ENCODE data around the gene OVCH1.

The OVCH1 gene

GRCh38 chr12:29530436-29530835 is 33.0 kb upstream of the OVCH1 start:
- Histone ChIP-seq H3K4me1 (ENCODE audit: control insufficient read depth, insufficient read depth, low read length) (no peaks in the 10 kb centered on the region), H3K27me3 (ENCODE audit: control insufficient read depth, insufficient read depth, low read length) (no peaks in the 10 kb centered on the region), H3K9ac (ENCODE audit: low read depth, low read length) (no peak overlapping the region), H3K27ac (ENCODE audit: low read depth, low read length) (no peak overlapping the region), H3K4me3 (ENCODE audit: low read depth, low read length) (no peak overlapping the region), H3K36me3 (ENCODE audit: control insufficient read depth, insufficient read depth, low read length) (no peaks in the 10 kb centered on the region), H3K9me3 (ENCODE audit: control insufficient read depth, insufficient read depth, low read length) (no peaks in the 10 kb centered on the region)

- Histone ChIP-seq H3K9me3 (ENCODE audit: control insufficient read depth, insufficient read depth, low read length) (no peaks in the 10 kb centered on the region), H3K27me3 (ENCODE audit: control insufficient read depth, insufficient read depth, low read length) (no peaks in the 10 kb centered on the region), H3K4me3 (ENCODE audit: low read depth, low read length) (no peak overlapping the region), H3K36me3 (ENCODE audit: control insufficient read depth, insufficient read depth, low read length) (no peaks in the 10 kb centered on the region), H3K4me1 (ENCODE audit: control insufficient read depth, insufficient read depth, low read length) (no peaks in the 10 kb centered on the region), H3K27ac (ENCODE audit: low read depth, low read length) (no peak overlapping the region), H3K9ac (ENCODE audit: low read depth, low read length) (no peak overlapping the region)
Measured at GRCh38 chr12:29528161-29528560, 30.7 kb upstream of the OVCH1 start.

GRCh38 chr12:29521951-29522350 is 24.5 kb upstream of the OVCH1 start:
- Histone ChIP-seq H3K4me1 (ENCODE audit: control insufficient read depth, insufficient read depth, low read length) (no peaks in the 10 kb centered on the region), H3K9me3 (ENCODE audit: control insufficient read depth, insufficient read depth, low read length) (no peaks in the 10 kb centered on the region), H3K27me3 (ENCODE audit: control insufficient read depth, insufficient read depth, low read length) (no peaks in the 10 kb centered on the region), H3K4me3 (ENCODE audit: low read depth, low read length) (no peak overlapping the region), H3K27ac (ENCODE audit: low read depth, low read length) (no peak overlapping the region), H3K9ac (ENCODE audit: low read depth, low read length) (no peak overlapping the region), H3K36me3 (ENCODE audit: control insufficient read depth, insufficient read depth, low read length) (peaks cover 3% of the 10 kb centered on the region; the same call in 1 of the 2 replicates)

GRCh38 chr12:29519585-29520182 is 22.2 kb upstream of the OVCH1 start:
- H3K9ac ChIP-seq (ENCODE audit: low read depth, low read length), result no peak overlapping the region
- no peak overlapping the region for H3K4me3 ChIP-seq (ENCODE audit: low read depth, low read length)
- H3K27me3 ChIP-seq (ENCODE audit: control insufficient read depth, insufficient read depth, low read length), result no peaks in the 10 kb centered on the region
- H3K36me3 ChIP-seq (ENCODE audit: control insufficient read depth, insufficient read depth, low read length), result peaks cover 6% of the 10 kb centered on the region; the same call in 1 of the 2 replicates
- H3K4me1 ChIP-seq (ENCODE audit: control insufficient read depth, insufficient read depth, low read length), result no peaks in the 10 kb centered on the region
- no peak overlapping the region for H3K27ac ChIP-seq (ENCODE audit: low read depth, low read length)
- H3K9me3 ChIP-seq (ENCODE audit: control insufficient read depth, insufficient read depth, low read length), result no peaks in the 10 kb centered on the region

GRCh38 chr12:29518407-29518806 is 20.9 kb upstream of the OVCH1 start:
- no peak overlapping the region for H3K4me3 ChIP-seq (ENCODE audit: low read depth, low read length)
- no peaks in the 10 kb centered on the region for H3K4me1 ChIP-seq (ENCODE audit: control insufficient read depth, insufficient read depth, low read length)
- H3K36me3 ChIP-seq (ENCODE audit: control insufficient read depth, insufficient read depth, low read length), result peaks cover 9% of the 10 kb centered on the region; the same call in 1 of the 2 replicates
- no peaks in the 10 kb centered on the region for H3K9me3 ChIP-seq (ENCODE audit: control insufficient read depth, insufficient read depth, low read length)
- no peak overlapping the region for H3K9ac ChIP-seq (ENCODE audit: low read depth, low read length)
- H3K27me3 ChIP-seq (ENCODE audit: control insufficient read depth, insufficient read depth, low read length), result no peaks in the 10 kb centered on the region
- no peak overlapping the region for H3K27ac ChIP-seq (ENCODE audit: low read depth, low read length)

- Histone ChIP-seq H3K36me3 (ENCODE audit: control insufficient read depth, insufficient read depth, low read length) (peaks cover 9% of the 10 kb centered on the region; the same call in 1 of the 2 replicates), H3K9ac (ENCODE audit: low read depth, low read length) (no peak overlapping the region), H3K27ac (ENCODE audit: low read depth, low read length) (no peak overlapping the region), H3K4me3 (ENCODE audit: low read depth, low read length) (no peak overlapping the region), H3K9me3 (ENCODE audit: control insufficient read depth, insufficient read depth, low read length) (no peaks in the 10 kb centered on the region), H3K27me3 (ENCODE audit: control insufficient read depth, insufficient read depth, low read length) (no peaks in the 10 kb centered on the region), H3K4me1 (ENCODE audit: control insufficient read depth, insufficient read depth, low read length) (no peaks in the 10 kb centered on the region)
Measured at GRCh38 chr12:29517264-29517663, 19.8 kb upstream of the OVCH1 start.

GRCh38 chr12:29516431-29516875 is 19.0 kb upstream of the OVCH1 start:
- Histone ChIP-seq H3K27ac (ENCODE audit: low read depth, low read length) (no peak overlapping the region), H3K27me3 (ENCODE audit: control insufficient read depth, insufficient read depth, low read length) (no peaks in the 10 kb centered on the region), H3K9me3 (ENCODE audit: control insufficient read depth, insufficient read depth, low read length) (no peaks in the 10 kb centered on the region), H3K9ac (ENCODE audit: low read depth, low read length) (no peak overlapping the region), H3K36me3 (ENCODE audit: control insufficient read depth, insufficient read depth, low read length) (peaks cover 9% of the 10 kb centered on the region; the same call in 1 of the 2 replicates), H3K4me3 (ENCODE audit: low read depth, low read length) (no peak overlapping the region), H3K4me1 (ENCODE audit: control insufficient read depth, insufficient read depth, low read length) (no peaks in the 10 kb centered on the region)

GRCh38 chr12:29510591-29511185 is 13.2 kb upstream of the OVCH1 start:
- H3K9me3 ChIP-seq (ENCODE audit: control insufficient read depth, insufficient read depth, low read length), result no peaks in the 10 kb centered on the region
- no peak overlapping the region for H3K9ac ChIP-seq (ENCODE audit: low read depth, low read length)
- H3K4me3 ChIP-seq (ENCODE audit: low read depth, low read length), result no peak overlapping the region
- H3K27ac ChIP-seq (ENCODE audit: low read depth, low read length), result no peak overlapping the region
- no peaks in the 10 kb centered on the region for H3K4me1 ChIP-seq (ENCODE audit: control insufficient read depth, insufficient read depth, low read length)
- H3K36me3 ChIP-seq (ENCODE audit: control insufficient read depth, insufficient read depth, low read length), result peaks cover 10% of the 10 kb centered on the region; the same call in 1 of the 2 replicates
- no peaks in the 10 kb centered on the region for H3K27me3 ChIP-seq (ENCODE audit: control insufficient read depth, insufficient read depth, low read length)

GRCh38 chr12:29509503-29509902 is 12.0 kb upstream of the OVCH1 start:
- Histone ChIP-seq H3K4me1 (ENCODE audit: control insufficient read depth, insufficient read depth, low read length) (peaks cover 5% of the 10 kb centered on the region; the same call in 1 of the 2 replicates), H3K9me3 (ENCODE audit: control insufficient read depth, insufficient read depth, low read length) (no peaks in the 10 kb centered on the region), H3K4me3 (ENCODE audit: low read depth, low read length) (no peak overlapping the region), H3K27me3 (ENCODE audit: control insufficient read depth, insufficient read depth, low read length) (no peaks in the 10 kb centered on the region), H3K36me3 (ENCODE audit: control insufficient read depth, insufficient read depth, low read length) (peaks cover 10% of the 10 kb centered on the region; the same call in 1 of the 2 replicates), H3K9ac (ENCODE audit: low read depth, low read length) (no peak overlapping the region), H3K27ac (ENCODE audit: low read depth, low read length) (no peak overlapping the region)

- H3K9ac ChIP-seq (ENCODE audit: low read depth, low read length), result no peak overlapping the region
- H3K27me3 ChIP-seq (ENCODE audit: control insufficient read depth, insufficient read depth, low read length), result no peaks in the 10 kb centered on the region
- H3K36me3 ChIP-seq (ENCODE audit: control insufficient read depth, insufficient read depth, low read length), result peaks cover 8% of the 10 kb centered on the region; the same call in 1 of the 2 replicates
- no peak overlapping the region for H3K27ac ChIP-seq (ENCODE audit: low read depth, low read length)
- H3K9me3 ChIP-seq (ENCODE audit: control insufficient read depth, insufficient read depth, low read length), result no peaks in the 10 kb centered on the region
- H3K4me3 ChIP-seq (ENCODE audit: low read depth, low read length), result no peak overlapping the region
- peaks cover 5% of the 10 kb centered on the region; the same call in 1 of the 2 replicates for H3K4me1 ChIP-seq (ENCODE audit: control insufficient read depth, insufficient read depth, low read length)
Measured at GRCh38 chr12:29508949-29509348, 11.5 kb upstream of the OVCH1 start.

GRCh38 chr12:29505122-29505521 is 7.6 kb upstream of the OVCH1 start:
- no peaks in the 10 kb centered on the region for H3K27me3 ChIP-seq (ENCODE audit: control insufficient read depth, insufficient read depth, low read length)
- no peak overlapping the region for H3K27ac ChIP-seq (ENCODE audit: low read depth, low read length)
- no peak overlapping the region for H3K9ac ChIP-seq (ENCODE audit: low read depth, low read length)
- no peak overlapping the region for H3K4me3 ChIP-seq (ENCODE audit: low read depth, low read length)
- H3K9me3 ChIP-seq (ENCODE audit: control insufficient read depth, insufficient read depth, low read length), result no peaks in the 10 kb centered on the region
- H3K36me3 ChIP-seq (ENCODE audit: control insufficient read depth, insufficient read depth, low read length), result peaks cover 8% of the 10 kb centered on the region; the same call in 1 of the 2 replicates
- H3K4me1 ChIP-seq (ENCODE audit: control insufficient read depth, insufficient read depth, low read length), result peaks cover 5% of the 10 kb centered on the region; the same call in 1 of the 2 replicates

Measured in HUES48 (cell line).